Measurements from ENCODE around the gene ZNF736.

ZNF736 gene

DNA sequence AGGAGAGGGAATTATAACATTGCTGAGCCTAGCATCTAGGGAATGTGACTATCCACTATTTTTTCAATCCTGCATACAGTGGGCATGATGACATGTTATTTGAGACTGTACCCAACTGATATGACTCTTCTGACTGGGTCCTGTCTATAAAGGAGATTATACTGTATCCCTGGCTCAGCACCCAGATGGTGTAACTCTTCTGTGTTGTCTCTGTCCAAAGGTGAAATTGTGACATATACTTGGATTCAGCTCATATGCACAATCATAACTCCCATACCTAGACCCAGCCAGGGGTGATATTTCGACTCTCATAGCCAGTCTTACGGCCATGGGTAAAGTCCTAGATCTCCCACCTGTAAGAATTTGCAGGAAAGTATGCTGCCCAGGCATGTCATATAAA, 59.3 kb downstream of the ZNF736 start:
- no peak overlapping the region for H3K27ac ChIP-seq
- H3K4me3 ChIP-seq (ENCODE audit: low read depth, low read length): no peak overlapping the region
- H3K9me3 ChIP-seq (ENCODE audit: severe bottlenecking): no peaks in the 10 kb centered on the region
- DNase-seq: no peak
- no peaks in the 10 kb centered on the region for H3K36me3 ChIP-seq
- TF ChIP-seq, protein P1, sequence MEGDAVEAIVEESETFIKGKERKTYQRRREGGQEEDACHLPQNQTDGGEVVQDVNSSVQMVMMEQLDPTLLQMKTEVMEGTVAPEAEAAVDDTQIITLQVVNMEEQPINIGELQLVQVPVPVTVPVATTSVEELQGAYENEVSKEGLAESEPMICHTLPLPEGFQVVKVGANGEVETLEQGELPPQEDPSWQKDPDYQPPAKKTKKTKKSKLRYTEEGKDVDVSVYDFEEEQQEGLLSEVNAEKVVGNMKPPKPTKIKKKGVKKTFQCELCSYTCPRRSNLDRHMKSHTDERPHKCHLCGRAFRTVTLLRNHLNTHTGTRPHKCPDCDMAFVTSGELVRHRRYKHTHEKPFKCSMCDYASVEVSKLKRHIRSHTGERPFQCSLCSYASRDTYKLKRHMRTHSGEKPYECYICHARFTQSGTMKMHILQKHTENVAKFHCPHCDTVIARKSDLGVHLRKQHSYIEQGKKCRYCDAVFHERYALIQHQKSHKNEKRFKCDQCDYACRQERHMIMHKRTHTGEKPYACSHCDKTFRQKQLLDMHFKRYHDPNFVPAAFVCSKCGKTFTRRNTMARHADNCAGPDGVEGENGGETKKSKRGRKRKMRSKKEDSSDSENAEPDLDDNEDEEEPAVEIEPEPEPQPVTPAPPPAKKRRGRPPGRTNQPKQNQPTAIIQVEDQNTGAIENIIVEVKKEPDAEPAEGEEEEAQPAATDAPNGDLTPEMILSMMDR (IDR thresholded peaks at IDR 0.05; ENCODE audit: low read depth, low read length): no peak
- no peaks in the 10 kb centered on the region for H3K27me3 ChIP-seq (ENCODE audit: insufficient read depth, low read depth, severe bottlenecking)

- TF ChIP-seq, protein P1 (IDR thresholded peaks at IDR 0.05; ENCODE audit: low read depth, low read length): no peak
- Histone ChIP-seq H3K27me3 (ENCODE audit: insufficient read depth, low read depth, severe bottlenecking) (no peaks in the 10 kb centered on the region), H3K9me3 (ENCODE audit: severe bottlenecking) (no peaks in the 10 kb centered on the region), H3K4me3 (ENCODE audit: low read depth, low read length) (no peak overlapping the region), H3K27ac (no peak overlapping the region), H3K36me3 (no peaks in the 10 kb centered on the region)
- DNase-seq: no peak
Measured at GRCh38 chr7:64400401-64400800, 86.6 kb downstream of the ZNF736 start.

Measured in WERI-Rb-1 (cell line).